ENCODE results near the gene TMA16. TPM values are rescaled to one million over a fixed set of nuclear protein-coding genes. Genes with fewer than 3 reads are reported as not detected.

TMA16 gene
- polyA plus RNA-seq, 10 donors, result 21.6 to 27.7 (median 24.5) TPM

- DNase-seq, result no peak
Measured at GRCh38 chr4:163558539-163559044, 64.1 kb downstream of the TMA16 start.

GRCh38 chr4:163562496-163562895, 68.0 kb downstream of the TMA16 start:
- no peak for DNase-seq

GRCh38 chr4:163563592-163563991, 69.1 kb downstream of the TMA16 start:
- DNase-seq, result no peak

GRCh38 chr4:163564221-163564720, 69.8 kb downstream of the TMA16 start:
- DNase-seq, result no peak

GRCh38 chr4:163565226-163566135, 71.0 kb downstream of the TMA16 start:
- DNase-seq, result no peak

- DNase-seq, result no peak
Measured at GRCh38 chr4:163566257-163566796, 71.8 kb downstream of the TMA16 start.

- DNase-seq, result no peak
Measured at GRCh38 chr4:163568843-163569242, 74.4 kb downstream of the TMA16 start.

Other genes with a start within 250 kb of the TMA16 start
- 10 to 100 TPM in 2 of 10 donors, 1 to 10 TPM in 8; 1.6 to 14.0 (median 6.0) TPM for gene NPY1R, start 162.1 kb upstream of the TMA16 start, polyA plus RNA-seq (ENCODE audit: insufficient read length in 10 of 10)
- gene NPY5R, start 150.8 kb upstream of the TMA16 start, polyA plus RNA-seq (ENCODE audit: insufficient read length in 10 of 10), result under 1 TPM in 7 of 10 donors, not detected in 3; 0.12 to 0.43 (median 0.24) TPM
- gene TKTL2, start 20.9 kb upstream of the TMA16 start, polyA plus RNA-seq (ENCODE audit: insufficient read length in 10 of 10), result not detected

Measured in muscle of back (tissue), 11 donors.